ENCODE results near the gene SLC12A1.

Gene SLC12A1

DNA sequence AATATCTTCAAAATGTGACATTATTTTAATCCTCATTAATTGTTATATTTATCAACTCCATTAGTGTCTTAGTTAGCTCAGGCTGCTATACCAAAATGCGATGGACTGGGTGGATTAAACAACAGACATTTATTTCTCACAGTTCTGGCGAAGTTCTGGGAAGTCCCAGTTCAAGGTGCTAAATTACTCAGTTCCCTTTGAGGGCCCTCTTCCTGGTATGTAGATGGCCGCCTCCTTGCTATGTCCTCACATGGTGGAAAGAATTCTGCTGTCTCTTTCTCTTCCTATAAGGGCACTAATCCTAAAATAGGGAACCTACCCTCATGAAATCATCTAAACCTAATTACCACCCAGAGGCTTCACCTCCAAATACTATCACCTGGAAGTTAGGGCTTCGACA, 86.4 kb downstream of the SLC12A1 start:
- no peak overlapping the region for H3K27ac ChIP-seq
- H3K9me3 ChIP-seq, result no peaks in the 10 kb centered on the region
- no peaks in the 10 kb centered on the region for H3K27me3 ChIP-seq
- intact Hi-C loops (cut with DNase I; ENCODE audit: low total_unique reads), result no loop called here
- H3K4me1 ChIP-seq, result peaks cover 0 to 3% (median 0%) of the 10 kb centered on the region in 4 donors
- H3K36me3 ChIP-seq, result no peaks in the 10 kb centered on the region
- no peak for TF ChIP-seq CTCF (IDR thresholded peaks at IDR 0.05)
- no peak for DNase-seq
- no peak overlapping the region for H3K4me3 ChIP-seq

DNA sequence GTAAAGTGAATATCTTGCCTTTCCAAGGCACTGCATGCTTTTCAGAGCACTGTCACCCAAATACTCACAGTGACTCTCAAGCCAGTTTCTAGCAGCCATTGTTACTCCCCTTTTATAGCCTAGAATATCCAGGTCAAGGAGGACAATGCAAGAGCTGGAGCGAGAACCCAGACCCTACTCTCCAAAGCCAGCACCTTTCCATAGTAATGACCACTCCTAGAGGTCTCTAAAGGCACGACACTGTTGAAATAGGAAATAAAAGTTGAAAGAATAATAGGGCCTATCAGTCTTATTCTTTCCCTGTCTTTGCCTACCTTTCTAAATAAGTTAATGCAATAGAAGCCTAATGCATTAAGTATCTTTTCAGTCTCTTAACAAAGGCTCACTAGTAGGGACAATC, 91.6 kb downstream of the SLC12A1 start:
- H3K9me3 ChIP-seq, result no peaks in the 10 kb centered on the region
- TF ChIP-seq CTCF (IDR thresholded peaks at IDR 0.05), result no peak

GRCh38 chr15:48298914-48299313, 92.8 kb downstream of the SLC12A1 start:
- H3K27ac ChIP-seq, result no peak overlapping the region
- no peak for TF ChIP-seq CTCF (IDR thresholded peaks at IDR 0.05)
- H3K4me3 ChIP-seq, result no peak overlapping the region
- intact Hi-C loops (cut with DNase I; ENCODE audit: low total_unique reads), result no loop called here
- no peak for DNase-seq
- no peaks in the 10 kb centered on the region for H3K9me3 ChIP-seq
- no peaks in the 10 kb centered on the region for H3K36me3 ChIP-seq
- no peaks in the 10 kb centered on the region for H3K27me3 ChIP-seq
- H3K4me1 ChIP-seq, result no peaks in the 10 kb centered on the region

More for the DNA sequence above, 91.6 kb downstream of the SLC12A1 start:
- Histone ChIP-seq H3K27me3 (no peaks in the 10 kb centered on the region), H3K36me3 (no peaks in the 10 kb centered on the region), H3K4me1 (no peaks in the 10 kb centered on the region), H3K4me3 (no peak overlapping the region), H3K27ac (no peak overlapping the region)
- intact Hi-C loops (cut with DNase I; ENCODE audit: low total_unique reads), result no loop called here
- no peak for DNase-seq

DNA sequence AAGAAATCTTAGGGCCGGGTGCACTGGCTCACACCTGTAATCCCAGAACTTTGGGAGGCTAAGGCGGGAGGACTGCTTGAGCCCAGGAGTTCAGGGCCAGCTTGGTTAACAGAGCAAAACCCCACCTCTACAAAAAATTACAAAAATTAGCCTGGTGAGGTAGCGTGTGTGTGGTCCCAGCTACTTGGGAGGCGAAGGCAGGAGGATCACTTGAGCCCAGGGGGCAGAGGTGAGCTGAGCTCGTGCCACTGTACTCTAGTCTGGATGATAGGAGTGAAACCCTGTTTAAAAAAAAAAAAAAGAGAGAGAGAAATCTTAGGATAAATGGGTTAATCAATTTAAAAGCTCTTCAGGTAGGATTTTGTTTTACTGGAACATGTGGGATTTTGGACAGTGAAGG, 93.9 kb downstream of the SLC12A1 start:
- H3K27me3 ChIP-seq, result no peaks in the 10 kb centered on the region
- no peak overlapping the region for H3K27ac ChIP-seq
- no peak for DNase-seq
- intact Hi-C loops (cut with DNase I; ENCODE audit: low total_unique reads), result no loop called here
- no peak overlapping the region for H3K4me3 ChIP-seq
- TF ChIP-seq CTCF (IDR thresholded peaks at IDR 0.05), result no peak
- no peaks in the 10 kb centered on the region for H3K9me3 ChIP-seq
- H3K4me1 ChIP-seq, result no peaks in the 10 kb centered on the region
- H3K36me3 ChIP-seq, result no peaks in the 10 kb centered on the region

GRCh38 chr15:48304398-48304797, 98.3 kb downstream of the SLC12A1 start:
- no peak overlapping the region for H3K4me3 ChIP-seq
- no peak overlapping the region for H3K27ac ChIP-seq
- DNase-seq, result no peak
- no peaks in the 10 kb centered on the region for H3K36me3 ChIP-seq
- no peaks in the 10 kb centered on the region for H3K27me3 ChIP-seq
- intact Hi-C loops (cut with DNase I; ENCODE audit: low total_unique reads), result no loop called here
- no peak for TF ChIP-seq CTCF (IDR thresholded peaks at IDR 0.05)
- H3K9me3 ChIP-seq, result no peaks in the 10 kb centered on the region
- no peaks in the 10 kb centered on the region for H3K4me1 ChIP-seq

- no peaks in the 10 kb centered on the region for H3K36me3 ChIP-seq
- H3K9me3 ChIP-seq, result no peaks in the 10 kb centered on the region
- H3K27ac ChIP-seq, result no peak overlapping the region
- no peaks in the 10 kb centered on the region for H3K27me3 ChIP-seq
- intact Hi-C loops (cut with DNase I; ENCODE audit: low total_unique reads), result no loop called here
- no peak for TF ChIP-seq CTCF (IDR thresholded peaks at IDR 0.05)
- no peak overlapping the region for H3K4me3 ChIP-seq
- H3K4me1 ChIP-seq, result no peaks in the 10 kb centered on the region
- DNase-seq, result no peak
Observed at GRCh38 chr15:48306639-48307038, 100.5 kb downstream of the SLC12A1 start.

All from tibial artery (tissue), 4 donors.